Activated CD4-positive, alpha-beta T cell treated with anti-CD3 and anti-CD28 coated beads, Interleukin-2, amount 10 ng/mL, durations not matched to agents 7 days and 5 days (primary cell): ENCODE measurements around the gene LASP1NB.
A peak's percentile ranks its signal among the peaks of the same experiment; 100 is the strongest.
"Not testable (repeated sequence)": the region's sequence is repeated elsewhere in the genome, so short reads cannot be mapped to it uniquely, and the experiment has no call there.

Source experiments
- CTCF ChIA-PET: fragments of 350-600 bp; sonication (Branson Sonifier 250); formaldehyde crosslinking; loops from one replicate; lab custom pipeline; 2021; ENCODE audit warnings: antibody characterized with exemption; lab: Charles Lee
- POLR2A ChIA-PET: fragments of 350-600 bp; sonication (Branson Sonifier 250); formaldehyde crosslinking; loops from one replicate; lab custom pipeline; 2021; ENCODE audit warnings: antibody characterized with exemption; lab: Charles Lee
- DNase-seq: peaks from one replicate; pipeline ENCODE4 v3.0.0-alpha.2; 2020
- H3K27ac Mint-ChIP-seq: one replicate; pipeline ENCODE4 v1.8.0; 2021; ENCODE audit warnings: mild to moderate bottlenecking, moderate library complexity, mixed read lengths
- H3K27me3 Mint-ChIP-seq: one replicate; pipeline ENCODE4 v1.8.0; 2021; ENCODE audit warnings: mixed read lengths
- H3K36me3 Mint-ChIP-seq: one replicate; pipeline ENCODE4 v1.8.0; 2021; ENCODE audit warnings: low read depth, mixed read lengths
- H3K4me1 Mint-ChIP-seq: one replicate; pipeline ENCODE4 v1.8.0; 2021; ENCODE audit warnings: mixed read lengths
- H3K4me3 Mint-ChIP-seq: one replicate; pipeline ENCODE4 v1.8.0; 2021; ENCODE audit warnings: mild to moderate bottlenecking, moderate library complexity, mixed read lengths
- H3K9me3 Mint-ChIP-seq: one replicate; pipeline ENCODE4 v1.8.0; 2021; ENCODE audit warnings: mixed read lengths

The LASP1NB gene

GRCh38 chr17:38922538-38923297 is 2.7 kb upstream of the LASP1NB start:
- H3K4me3 Mint-ChIP-seq: no peak overlapping the region
- ChIA-PET POLR2A (no interaction called here), CTCF (interaction anchor here (0.7 to 1.9 kb wide), 6 partner anchors 9 to 230 kb away, joined by 3 to 7 read pairs (median 4); no protein-coding TSS in a partner anchor)
- H3K4me1 Mint-ChIP-seq: peaks cover 35% of the 10 kb centered on the region
- DNase-seq: no peak
- no peaks in the 10 kb centered on the region for H3K27me3 Mint-ChIP-seq
- H3K27ac Mint-ChIP-seq: no peak overlapping the region
- H3K9me3 Mint-ChIP-seq: no peaks in the 10 kb centered on the region
- H3K36me3 Mint-ChIP-seq: peaks cover 25% of the 10 kb centered on the region

- POLR2A ChIA-PET: interaction anchor here (0.6 to 0.7 kb wide), 2 partner anchors 17 to 33 kb away, joined by 3 to 4 read pairs; no protein-coding TSS in a partner anchor
- H3K4me3 Mint-ChIP-seq: no peak overlapping the region
Measured at GRCh38 chr17:38926293-38927070, 1.1 kb downstream of the LASP1NB start.

GRCh38 chr17:38930782-38931181 is 5.4 kb downstream of the LASP1NB start:
- H3K9me3 Mint-ChIP-seq, POLR2A ChIA-PET, DNase-seq, H3K4me3 Mint-ChIP-seq, H3K27ac Mint-ChIP-seq, H3K27me3 Mint-ChIP-seq, H3K36me3 Mint-ChIP-seq, CTCF ChIA-PET: not testable (repeated sequence)
- peaks cover 14% of the 10 kb centered on the region for H3K4me1 Mint-ChIP-seq

More at GRCh38 chr17:38926293-38927070, 1.1 kb downstream of the LASP1NB start:
- Mint-ChIP-seq H3K4me1 (peaks cover 29% of the 10 kb centered on the region), H3K9me3 (no peaks in the 10 kb centered on the region), H3K27ac (no peak overlapping the region), H3K36me3 (peaks cover under 1% of the 10 kb centered on the region), H3K27me3 (no peaks in the 10 kb centered on the region)
- CTCF ChIA-PET: interaction anchor here (1.5 kb wide), 1 partner anchor 19 kb away, joined by 3 read pairs; no protein-coding TSS in a partner anchor
- peak; percentile 20 for DNase-seq

- H3K4me3 Mint-ChIP-seq, H3K36me3 Mint-ChIP-seq, DNase-seq, H3K27ac Mint-ChIP-seq, H3K9me3 Mint-ChIP-seq, H3K4me1 Mint-ChIP-seq: not testable (repeated sequence)
- CTCF ChIA-PET: interaction anchor here (0.6 kb wide), 1 partner anchor 184 kb away, joined by 4 read pairs; no protein-coding TSS in a partner anchor
- peaks cover 19% of the 10 kb centered on the region for H3K27me3 Mint-ChIP-seq
- POLR2A ChIA-PET: interaction anchor here (0.7 kb wide), 2 partner anchors 159 to 672 kb away, joined by 4 to 6 read pairs; no protein-coding TSS in a partner anchor
Measured at GRCh38 chr17:38933962-38934361, 8.5 kb downstream of the LASP1NB start.

- Mint-ChIP-seq H3K27me3 (peaks cover 16% of the 10 kb centered on the region), H3K4me3 (no peak overlapping the region), H3K9me3 (no peaks in the 10 kb centered on the region), H3K27ac (no peak overlapping the region), H3K4me1 (peaks cover 17% of the 10 kb centered on the region), H3K36me3 (no peaks in the 10 kb centered on the region)
- no peak for DNase-seq
- ChIA-PET CTCF (no interaction called here), POLR2A (no interaction called here)
Measured at GRCh38 chr17:38939987-38940386, 14.6 kb downstream of the LASP1NB start.

GRCh38 chr17:38940404-38940803 is 15.0 kb downstream of the LASP1NB start:
- no peak for DNase-seq
- POLR2A ChIA-PET: no interaction called here
- Mint-ChIP-seq H3K9me3 (no peaks in the 10 kb centered on the region), H3K4me1 (peaks cover 20% of the 10 kb centered on the region), H3K27me3 (peaks cover 13% of the 10 kb centered on the region), H3K36me3 (no peaks in the 10 kb centered on the region), H3K4me3 (no peak overlapping the region), H3K27ac (no peak overlapping the region)
- CTCF ChIA-PET: no interaction called here

- no peak for DNase-seq
- Mint-ChIP-seq H3K36me3 (no peaks in the 10 kb centered on the region), H3K4me3 (no peak overlapping the region), H3K27me3 (peaks cover 3% of the 10 kb centered on the region), H3K4me1 (peaks cover 20% of the 10 kb centered on the region), H3K9me3 (no peaks in the 10 kb centered on the region), H3K27ac (no peak overlapping the region)
- ChIA-PET CTCF (no interaction called here), POLR2A (no interaction called here)
Measured at GRCh38 chr17:38942696-38943334, 17.4 kb downstream of the LASP1NB start.

GRCh38 chr17:38943607-38944006 is 18.2 kb downstream of the LASP1NB start:
- Mint-ChIP-seq H3K4me3 (no peak overlapping the region), H3K4me1 (peaks cover 20% of the 10 kb centered on the region), H3K36me3 (no peaks in the 10 kb centered on the region), H3K27me3 (no peaks in the 10 kb centered on the region), H3K27ac (peak overlapping the region; percentile 42), H3K9me3 (no peaks in the 10 kb centered on the region)
- DNase-seq: no peak
- ChIA-PET CTCF (interaction anchor here (0.8 kb wide), 1 partner anchor 15 kb away, joined by 3 read pairs; no protein-coding TSS in a partner anchor), POLR2A (interaction anchor here (0.6 kb wide), 1 partner anchor 17 kb away, joined by 3 read pairs; no protein-coding TSS in a partner anchor)

- Mint-ChIP-seq H3K27ac (no peak overlapping the region), H3K36me3 (no peaks in the 10 kb centered on the region), H3K9me3 (no peaks in the 10 kb centered on the region), H3K27me3 (no peaks in the 10 kb centered on the region), H3K4me1 (peaks cover 20% of the 10 kb centered on the region), H3K4me3 (no peak overlapping the region)
- ChIA-PET POLR2A (interaction anchor here (0.6 kb wide), 1 partner anchor 92 kb away, joined by 3 read pairs; no protein-coding TSS in a partner anchor), CTCF (interaction anchor here (0.5 to 1.0 kb wide), 2 partner anchors 13 to 145 kb away, joined by 3 to 5 read pairs; no protein-coding TSS in a partner anchor)
- DNase-seq: peak; percentile 41
Measured at GRCh38 chr17:38947189-38947588, 21.8 kb downstream of the LASP1NB start.

GRCh38 chr17:38953800-38954199 is 28.4 kb downstream of the LASP1NB start:
- POLR2A ChIA-PET, H3K4me3 Mint-ChIP-seq, H3K4me1 Mint-ChIP-seq, DNase-seq, H3K9me3 Mint-ChIP-seq, H3K27ac Mint-ChIP-seq, CTCF ChIA-PET, H3K36me3 Mint-ChIP-seq, H3K27me3 Mint-ChIP-seq: not testable (repeated sequence)

- no peak overlapping the region for H3K4me3 Mint-ChIP-seq
- H3K9me3 Mint-ChIP-seq: no peaks in the 10 kb centered on the region
- no peaks in the 10 kb centered on the region for H3K27me3 Mint-ChIP-seq
- ChIA-PET POLR2A (no interaction called here), CTCF (interaction anchor here (0.6 to 1.1 kb wide), 5 partner anchors 16 to 215 kb away, joined by 3 to 5 read pairs (median 4); no protein-coding TSS in a partner anchor)
- DNase-seq: no peak
- H3K27ac Mint-ChIP-seq: no peak overlapping the region
- H3K4me1 Mint-ChIP-seq: peaks cover 26% of the 10 kb centered on the region
- H3K36me3 Mint-ChIP-seq: no peaks in the 10 kb centered on the region
Measured at GRCh38 chr17:38958326-38958725, 32.9 kb downstream of the LASP1NB start.

- Mint-ChIP-seq H3K4me1 (peaks cover 26% of the 10 kb centered on the region), H3K27me3 (no peaks in the 10 kb centered on the region), H3K4me3 (no peak overlapping the region), H3K36me3 (no peaks in the 10 kb centered on the region), H3K27ac (no peak overlapping the region), H3K9me3 (no peaks in the 10 kb centered on the region)
- no peak for DNase-seq
- ChIA-PET POLR2A (no interaction called here), CTCF (interaction anchor here (0.6 to 1.1 kb wide), 5 partner anchors 15 to 215 kb away, joined by 3 to 5 read pairs (median 4); no protein-coding TSS in a partner anchor)
Measured at GRCh38 chr17:38958756-38959155, 33.3 kb downstream of the LASP1NB start.
